Measurements from ENCODE around the gene ANO7.

GRCh38 chr2:241257419-241258032 lies 69.0 kb downstream of the ANO7 start:
- TF ChIP-seq, protein P1, sequence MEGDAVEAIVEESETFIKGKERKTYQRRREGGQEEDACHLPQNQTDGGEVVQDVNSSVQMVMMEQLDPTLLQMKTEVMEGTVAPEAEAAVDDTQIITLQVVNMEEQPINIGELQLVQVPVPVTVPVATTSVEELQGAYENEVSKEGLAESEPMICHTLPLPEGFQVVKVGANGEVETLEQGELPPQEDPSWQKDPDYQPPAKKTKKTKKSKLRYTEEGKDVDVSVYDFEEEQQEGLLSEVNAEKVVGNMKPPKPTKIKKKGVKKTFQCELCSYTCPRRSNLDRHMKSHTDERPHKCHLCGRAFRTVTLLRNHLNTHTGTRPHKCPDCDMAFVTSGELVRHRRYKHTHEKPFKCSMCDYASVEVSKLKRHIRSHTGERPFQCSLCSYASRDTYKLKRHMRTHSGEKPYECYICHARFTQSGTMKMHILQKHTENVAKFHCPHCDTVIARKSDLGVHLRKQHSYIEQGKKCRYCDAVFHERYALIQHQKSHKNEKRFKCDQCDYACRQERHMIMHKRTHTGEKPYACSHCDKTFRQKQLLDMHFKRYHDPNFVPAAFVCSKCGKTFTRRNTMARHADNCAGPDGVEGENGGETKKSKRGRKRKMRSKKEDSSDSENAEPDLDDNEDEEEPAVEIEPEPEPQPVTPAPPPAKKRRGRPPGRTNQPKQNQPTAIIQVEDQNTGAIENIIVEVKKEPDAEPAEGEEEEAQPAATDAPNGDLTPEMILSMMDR (IDR thresholded peaks at IDR 0.05): no peak
- TF ChIP-seq POLR2AphosphoS5 (IDR thresholded peaks at IDR 0.05): no peak

Measured in suprapubic skin (tissue), 3 donors.